ENCODE results near the gene ZSCAN5A.

GRCh38 chr19:56299688-56300087 lies 15.0 kb downstream of the ZSCAN5A start:
- no peak for TF ChIP-seq POLR2A (IDR thresholded peaks at IDR 0.05)
- no peak for TF ChIP-seq CTCF (IDR thresholded peaks at IDR 0.05)
- no peak for TF ChIP-seq EP300 (IDR thresholded peaks at IDR 0.05)

All from tibial nerve (tissue), 4 donors.